Measurements from ENCODE around the gene RAB3C.

The RAB3C gene

DNA sequence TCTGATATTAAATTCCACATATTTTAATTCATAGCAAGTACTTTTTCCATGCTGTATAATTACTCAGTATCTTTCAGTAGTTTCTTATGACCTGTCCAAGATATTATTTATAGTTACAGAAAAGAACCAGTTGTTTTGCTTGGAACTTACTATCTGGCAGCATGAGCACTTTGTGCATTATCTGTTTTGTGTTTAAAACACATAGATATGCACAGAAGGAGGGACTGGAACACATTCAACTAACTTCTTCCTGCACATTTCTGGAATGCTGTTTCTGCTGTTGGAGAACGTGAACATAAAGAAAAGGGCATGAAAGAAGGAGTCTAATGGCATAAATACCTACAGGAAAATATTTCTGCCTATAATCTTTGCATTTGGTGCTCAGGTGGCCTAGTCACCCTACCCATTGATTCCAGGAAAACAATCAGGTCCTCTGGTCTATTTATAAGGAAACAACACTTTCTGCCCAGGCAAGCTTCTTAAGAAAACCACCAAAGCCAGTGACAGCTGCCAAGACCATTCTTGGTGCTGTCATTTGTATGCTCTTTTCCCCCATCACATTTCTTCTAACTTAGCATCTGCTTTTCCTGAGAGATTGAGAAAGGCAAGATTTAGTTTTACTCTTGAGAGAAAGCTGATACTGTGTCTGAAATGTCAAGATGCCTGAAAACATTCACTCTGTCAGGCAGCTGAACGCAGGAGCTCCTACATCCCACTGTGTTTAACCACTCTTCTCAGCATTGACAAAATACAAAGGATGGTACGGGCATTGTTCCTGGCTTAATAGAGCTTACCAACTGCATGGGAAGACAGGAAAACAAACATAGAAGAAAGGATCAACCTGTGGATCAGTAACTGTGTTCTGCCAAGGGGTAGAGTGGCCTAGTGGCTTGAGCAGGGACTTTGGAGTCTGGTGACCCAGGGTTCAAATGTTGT lies 40.3 kb downstream of the RAB3C start:
- no peak for DNase-seq
- H3K9me3 ChIP-seq = no peaks in the 10 kb centered on the region
- H3K27me3 ChIP-seq = no peaks in the 10 kb centered on the region
- H3K4me3 ChIP-seq (ENCODE audit: low read depth, low read length) = no peak overlapping the region
- H3K4me1 ChIP-seq = no peaks in the 10 kb centered on the region
- H3K36me3 ChIP-seq = peaks cover 65% of the 10 kb centered on the region
- TF ChIP-seq, protein P1, sequence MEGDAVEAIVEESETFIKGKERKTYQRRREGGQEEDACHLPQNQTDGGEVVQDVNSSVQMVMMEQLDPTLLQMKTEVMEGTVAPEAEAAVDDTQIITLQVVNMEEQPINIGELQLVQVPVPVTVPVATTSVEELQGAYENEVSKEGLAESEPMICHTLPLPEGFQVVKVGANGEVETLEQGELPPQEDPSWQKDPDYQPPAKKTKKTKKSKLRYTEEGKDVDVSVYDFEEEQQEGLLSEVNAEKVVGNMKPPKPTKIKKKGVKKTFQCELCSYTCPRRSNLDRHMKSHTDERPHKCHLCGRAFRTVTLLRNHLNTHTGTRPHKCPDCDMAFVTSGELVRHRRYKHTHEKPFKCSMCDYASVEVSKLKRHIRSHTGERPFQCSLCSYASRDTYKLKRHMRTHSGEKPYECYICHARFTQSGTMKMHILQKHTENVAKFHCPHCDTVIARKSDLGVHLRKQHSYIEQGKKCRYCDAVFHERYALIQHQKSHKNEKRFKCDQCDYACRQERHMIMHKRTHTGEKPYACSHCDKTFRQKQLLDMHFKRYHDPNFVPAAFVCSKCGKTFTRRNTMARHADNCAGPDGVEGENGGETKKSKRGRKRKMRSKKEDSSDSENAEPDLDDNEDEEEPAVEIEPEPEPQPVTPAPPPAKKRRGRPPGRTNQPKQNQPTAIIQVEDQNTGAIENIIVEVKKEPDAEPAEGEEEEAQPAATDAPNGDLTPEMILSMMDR (IDR thresholded peaks at IDR 0.05; ENCODE audit: low read depth, low read length) = no peak

DNA sequence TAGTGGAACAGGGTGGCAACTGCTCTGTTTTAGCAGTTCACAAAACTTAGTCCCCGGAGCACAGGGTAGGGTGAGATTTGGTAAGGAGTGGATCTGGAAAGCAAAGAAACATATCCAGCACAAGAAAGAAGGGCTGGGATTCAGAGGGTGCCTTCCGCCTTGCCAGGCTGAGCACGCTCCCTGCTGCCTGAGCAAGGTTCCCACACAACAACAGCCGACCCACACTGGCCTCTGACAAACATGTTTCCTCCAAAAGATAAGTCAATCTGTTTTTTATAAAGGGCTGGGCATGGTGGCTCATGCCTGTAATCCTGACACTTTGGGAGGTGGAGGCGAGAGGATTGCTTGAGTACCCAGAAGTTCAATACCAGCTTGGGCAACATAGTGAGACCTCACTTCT lies 45.8 kb downstream of the RAB3C start:
- Histone ChIP-seq H3K27me3 (no peaks in the 10 kb centered on the region), H3K9me3 (peaks cover 3% of the 10 kb centered on the region), H3K4me3 (ENCODE audit: low read depth, low read length) (no peak overlapping the region), H3K36me3 (peaks cover 22% of the 10 kb centered on the region), H3K4me1 (peaks cover 11% of the 10 kb centered on the region)
- DNase-seq = no peak
- TF ChIP-seq, protein P1 (IDR thresholded peaks at IDR 0.05; ENCODE audit: low read depth, low read length) = no peak

DNA sequence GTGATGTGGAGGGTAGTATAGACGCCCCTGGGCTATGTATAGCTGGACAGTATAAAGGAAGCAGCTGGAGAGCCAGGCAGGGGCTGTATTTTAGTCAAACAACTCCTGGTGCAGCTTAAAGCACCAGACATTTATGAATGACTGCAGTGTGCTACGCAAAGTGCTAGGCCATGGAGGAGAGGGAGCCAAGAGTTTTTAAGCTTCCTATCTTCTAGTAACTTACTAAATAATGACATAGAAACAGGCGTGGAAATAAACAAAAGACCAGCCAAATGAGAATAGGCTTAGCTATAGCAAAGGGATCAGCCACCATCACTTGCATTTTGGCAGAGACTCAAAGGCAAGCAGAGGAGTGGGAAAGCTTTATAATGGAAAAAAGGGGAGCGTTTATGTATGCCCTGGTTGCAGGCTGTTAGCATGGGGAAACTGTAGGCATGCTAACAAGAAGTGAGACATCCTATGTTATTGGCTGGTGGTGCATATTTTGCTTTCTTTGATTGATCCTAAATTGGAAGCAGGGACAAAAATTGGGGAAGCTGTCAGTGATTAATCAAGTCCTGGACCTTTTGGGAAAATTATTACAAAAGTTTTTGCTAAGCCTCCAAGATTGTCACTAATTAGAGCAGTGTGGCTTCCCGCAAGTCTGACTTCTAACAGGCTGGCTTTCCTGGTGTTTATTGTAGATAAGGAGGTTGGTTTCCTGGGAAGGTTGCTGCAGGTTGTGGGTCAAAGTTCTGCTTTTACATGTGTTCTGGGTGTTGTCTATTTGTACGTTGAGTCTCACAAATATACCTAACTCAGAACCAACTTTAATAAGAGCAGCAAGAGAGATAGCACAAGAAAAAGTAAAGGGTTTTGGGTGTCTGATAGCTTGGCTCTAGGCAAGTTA lies 46.6 kb downstream of the RAB3C start:
- Histone ChIP-seq H3K27me3 (no peaks in the 10 kb centered on the region), H3K4me1 (peaks cover 11% of the 10 kb centered on the region), H3K4me3 (ENCODE audit: low read depth, low read length) (no peak overlapping the region), H3K36me3 (peaks cover 13% of the 10 kb centered on the region), H3K9me3 (peaks cover 3% of the 10 kb centered on the region)
- TF ChIP-seq, protein P1 (IDR thresholded peaks at IDR 0.05; ENCODE audit: low read depth, low read length) = no peak
- DNase-seq = peak; percentile 51

DNA sequence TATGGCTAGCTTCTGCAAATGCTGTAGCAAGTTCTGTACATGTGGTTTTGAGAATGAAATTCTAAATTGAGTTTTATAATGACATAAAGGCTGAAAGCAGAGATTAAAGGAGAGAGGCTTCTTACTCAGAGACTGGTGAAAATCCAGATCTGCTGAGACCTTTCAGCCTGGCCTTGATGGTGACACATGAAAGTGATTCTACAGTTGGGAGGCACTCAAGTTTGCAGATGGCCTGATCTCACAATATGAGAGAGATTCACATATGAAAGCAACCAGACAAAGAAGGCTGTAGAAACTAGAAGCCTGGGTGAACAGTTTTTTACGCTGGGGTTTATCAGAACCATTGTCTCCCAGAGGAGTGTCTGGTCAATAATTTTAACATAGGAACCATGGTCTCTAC lies 49.0 kb downstream of the RAB3C start:
- DNase-seq = no peak

DNA sequence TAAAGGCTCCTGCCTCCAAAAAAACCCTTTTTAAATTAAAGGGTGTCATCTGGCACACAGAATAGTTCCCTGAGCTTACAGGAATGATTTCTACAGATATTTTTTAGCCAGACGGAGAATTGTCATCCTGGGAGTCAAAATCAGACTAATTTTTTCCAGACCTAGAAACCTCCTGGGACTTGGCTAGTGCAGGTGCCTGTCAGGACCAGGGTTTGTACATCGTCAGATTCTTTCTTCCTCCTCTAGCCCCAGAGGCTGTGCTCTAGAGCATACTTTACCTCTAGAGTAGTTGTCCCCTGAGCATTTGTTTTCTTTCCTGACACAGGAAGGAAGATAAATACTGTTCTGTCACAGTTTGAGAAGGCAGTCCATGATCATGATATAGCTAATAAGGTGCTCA lies 52.5 kb downstream of the RAB3C start:
- TF ChIP-seq, protein P1 (IDR thresholded peaks at IDR 0.05; ENCODE audit: low read depth, low read length) = no peak
- no peak overlapping the region for H3K4me3 ChIP-seq (ENCODE audit: low read depth, low read length)
- no peaks in the 10 kb centered on the region; the same call in none of the 2 replicates for H3K4me1 ChIP-seq
- no peaks in the 10 kb centered on the region for H3K9me3 ChIP-seq
- no peaks in the 10 kb centered on the region for H3K36me3 ChIP-seq
- DNase-seq = peak; percentile 60
- no peaks in the 10 kb centered on the region for H3K27me3 ChIP-seq

More for the DNA sequence above, 49.0 kb downstream of the RAB3C start:
- peaks cover 11% of the 10 kb centered on the region for H3K4me1 ChIP-seq
- no peaks in the 10 kb centered on the region for H3K27me3 ChIP-seq
- peaks cover 3% of the 10 kb centered on the region for H3K9me3 ChIP-seq
- no peaks in the 10 kb centered on the region; the same call in 1 of the 2 replicates for H3K36me3 ChIP-seq
- no peak overlapping the region for H3K4me3 ChIP-seq (ENCODE audit: low read depth, low read length)
- TF ChIP-seq, protein P1 (IDR thresholded peaks at IDR 0.05; ENCODE audit: low read depth, low read length) = no peak

All from BE2C (cell line).